CD4-positive, alpha-beta T cell treated with Interleukin-21 for 1 hour (primary cell): Measurements from ENCODE around the gene FIZ1.

Experiments
- DNase-seq: peaks from one replicate; pipeline ENCODE4 v3.0.0-alpha.2; 2020

Gene FIZ1

DNA sequence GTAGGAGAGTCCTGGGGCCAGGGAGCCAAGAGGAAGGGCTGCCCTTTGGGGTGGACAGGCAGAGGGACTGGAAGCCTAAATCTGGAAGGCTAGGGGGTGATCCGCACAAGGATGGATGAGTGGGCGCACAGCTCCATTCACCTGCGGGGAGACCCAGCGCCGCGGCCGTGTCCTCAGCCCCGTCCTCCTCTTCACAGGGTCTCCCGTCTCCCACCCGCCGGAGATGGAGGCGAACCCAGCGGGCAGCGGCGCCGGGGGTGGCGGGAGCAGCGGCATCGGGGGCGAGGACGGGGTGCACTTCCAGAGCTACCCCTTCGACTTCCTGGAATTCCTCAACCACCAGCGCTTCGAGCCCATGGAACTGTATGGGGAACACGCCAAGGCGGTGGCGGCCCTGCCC, 14.1 kb upstream of the FIZ1 start:
- no peak for DNase-seq

DNA sequence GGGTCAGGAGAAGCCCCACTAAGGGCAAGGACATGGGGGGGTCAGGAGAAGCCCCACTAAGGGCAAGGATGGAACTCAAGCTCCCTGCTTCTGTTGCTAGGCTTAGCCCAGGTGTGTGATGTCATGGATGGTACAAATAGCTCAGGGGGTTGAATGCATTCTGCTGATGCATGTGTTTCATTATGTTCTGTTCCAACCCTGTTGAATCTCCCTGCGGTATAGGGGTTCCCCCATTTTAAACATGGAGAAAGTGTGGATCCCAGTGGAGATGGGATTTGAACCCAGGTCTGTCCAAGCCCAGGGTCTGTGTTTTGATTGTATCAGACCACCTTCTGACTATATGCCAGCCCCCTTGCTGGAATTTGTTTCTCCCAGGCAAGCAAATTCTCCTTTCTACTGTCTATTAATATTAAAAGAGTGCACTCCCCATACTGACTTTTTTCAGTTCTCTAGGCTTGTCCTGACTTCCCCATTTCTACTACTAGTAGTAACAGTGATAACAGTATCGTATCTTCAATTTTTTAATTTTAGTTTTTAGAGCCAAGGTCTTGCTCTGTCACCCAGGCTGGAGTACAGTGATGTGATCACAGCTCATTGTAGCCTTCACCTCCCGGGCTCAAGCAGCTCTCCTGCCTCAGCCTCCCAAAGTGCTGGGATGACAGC, 12.8 kb upstream of the FIZ1 start:
- DNase-seq: no peak

DNA sequence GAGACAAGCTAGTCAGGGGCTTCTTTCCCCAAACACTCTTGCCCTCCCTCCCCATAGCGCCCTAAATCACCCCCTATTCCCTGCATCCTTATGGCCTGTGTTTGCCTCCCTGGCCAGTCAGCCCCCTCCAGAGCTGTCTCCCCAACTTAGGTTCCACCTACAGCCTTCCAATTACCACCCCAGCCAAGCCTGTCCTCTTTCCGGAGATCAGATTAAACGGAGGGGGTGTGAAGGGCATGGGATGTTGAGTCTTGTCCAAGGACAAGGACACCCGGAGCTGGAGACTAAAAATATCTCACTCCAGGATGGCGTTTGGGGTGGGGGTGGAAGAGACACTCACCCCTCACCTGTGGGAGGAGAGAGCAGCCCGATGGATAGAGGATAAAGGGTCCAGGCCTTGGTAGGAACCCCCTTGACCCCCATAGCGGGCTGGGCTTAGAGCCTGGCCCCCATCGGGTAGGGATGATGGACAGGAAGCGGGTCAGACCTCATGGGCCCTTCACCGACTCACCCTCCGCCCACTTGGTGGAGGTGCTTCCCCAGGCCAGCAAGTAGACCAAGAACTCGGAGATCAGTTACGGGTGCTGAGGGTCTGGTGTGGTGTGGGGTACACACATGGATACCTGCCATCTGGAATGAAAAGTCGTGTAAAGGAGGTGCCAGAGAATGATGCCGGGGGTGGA, 12.1 kb upstream of the FIZ1 start:
- no peak for DNase-seq

DNA sequence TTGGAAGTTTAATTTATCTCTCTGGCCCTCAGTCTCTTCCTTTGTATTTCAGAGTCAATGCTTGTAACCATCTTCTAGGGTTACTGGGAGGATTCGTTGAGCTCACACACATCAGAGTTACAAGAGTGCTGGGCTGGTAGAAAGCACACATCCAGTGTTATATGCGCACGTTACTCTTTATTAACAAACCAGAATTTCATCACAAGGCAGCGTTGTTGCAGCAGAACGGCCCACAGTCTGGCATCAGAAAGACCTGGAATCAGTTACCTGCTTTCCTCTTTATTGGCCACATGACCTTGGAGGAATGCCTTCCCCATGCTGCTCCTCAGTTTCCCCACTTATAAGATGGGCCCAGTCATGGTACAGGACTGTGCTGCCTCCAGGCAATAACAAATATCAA, 10.0 kb upstream of the FIZ1 start:
- no peak for DNase-seq

DNA sequence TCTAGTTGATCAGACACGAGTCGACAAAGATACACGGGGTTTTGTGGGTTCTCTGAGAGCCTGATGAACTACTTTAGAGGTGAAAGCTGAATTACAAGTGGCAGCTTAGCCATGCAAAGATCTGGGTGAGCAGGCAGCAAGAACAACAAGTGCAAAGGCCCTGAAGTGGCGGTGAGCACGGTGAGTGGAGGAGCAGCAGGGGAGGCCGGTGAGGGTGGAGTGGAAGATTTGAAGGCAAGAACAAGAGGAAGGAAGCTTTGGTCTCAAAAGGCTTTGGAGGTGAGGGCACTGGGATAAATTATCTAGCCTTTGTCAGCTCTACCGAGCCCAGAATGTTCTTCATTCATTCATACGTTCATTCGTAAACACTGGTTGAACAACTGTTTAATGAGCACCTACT, 7.5 kb upstream of the FIZ1 start:
- no peak for DNase-seq

DNA sequence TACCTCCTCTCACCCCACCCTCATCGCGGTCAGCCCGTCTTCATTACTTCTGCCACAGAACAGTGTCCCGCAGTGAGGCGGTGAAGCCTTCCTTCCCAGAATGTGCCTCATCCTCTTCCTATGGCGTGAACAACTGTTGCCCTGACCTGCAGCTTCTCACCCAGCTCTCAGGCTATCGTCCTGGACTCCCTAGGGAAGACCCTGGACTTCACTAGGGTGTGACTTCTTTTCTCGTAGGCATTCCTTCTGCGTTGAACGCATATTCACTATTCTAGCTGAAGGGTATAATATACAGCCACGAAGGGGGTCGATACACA, 7.1 kb upstream of the FIZ1 start:
- DNase-seq: no peak

DNA sequence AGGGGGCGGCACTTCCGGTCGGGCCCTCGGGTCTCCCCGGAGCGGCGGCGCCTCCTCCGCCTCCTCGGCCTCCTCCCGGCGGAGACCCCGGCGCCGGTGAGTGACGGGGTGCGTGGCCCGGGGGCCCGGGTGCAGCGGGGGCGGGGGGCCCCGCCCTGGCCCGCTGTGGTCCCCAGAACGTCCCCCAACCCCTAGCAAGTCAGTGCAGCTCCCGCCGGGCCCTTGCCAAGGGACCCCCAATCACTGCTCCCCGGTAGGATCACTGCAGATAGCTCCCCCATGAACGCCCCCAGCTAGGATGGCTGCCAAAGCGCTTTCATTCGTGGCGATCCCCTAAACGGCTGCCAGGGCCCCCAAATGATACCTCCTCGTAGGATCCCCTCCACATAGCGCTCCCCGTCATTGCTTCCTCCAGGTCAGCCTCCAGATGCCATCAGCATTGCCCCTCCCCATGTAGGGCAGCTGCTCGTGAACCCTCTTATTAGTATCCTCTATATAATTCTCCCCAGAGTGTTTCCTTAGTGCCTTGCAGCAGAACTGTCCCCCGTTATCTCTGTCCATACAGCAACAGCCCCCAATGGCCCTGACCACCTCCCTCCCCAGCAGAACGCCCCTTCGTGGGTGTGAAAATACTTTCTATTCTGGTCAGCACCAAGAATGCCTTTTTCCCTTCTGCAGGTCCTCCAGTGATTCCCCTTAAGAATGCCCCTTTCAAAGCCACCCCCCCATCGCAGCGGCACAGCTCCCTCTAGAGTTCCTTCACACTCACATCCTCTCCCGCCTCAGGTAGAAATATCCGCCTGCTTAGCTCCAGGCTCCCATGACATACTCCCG, 6.5 kb upstream of the FIZ1 start, which contains the start of gene ZNF865:
TSS of gene ZNF865 (plus strand) at position 11 of the 834 bp plus-strand sequence. CDS start 7,972 bp downstream, outside the sequence.
- DNase-seq: peak; percentile 73

DNA sequence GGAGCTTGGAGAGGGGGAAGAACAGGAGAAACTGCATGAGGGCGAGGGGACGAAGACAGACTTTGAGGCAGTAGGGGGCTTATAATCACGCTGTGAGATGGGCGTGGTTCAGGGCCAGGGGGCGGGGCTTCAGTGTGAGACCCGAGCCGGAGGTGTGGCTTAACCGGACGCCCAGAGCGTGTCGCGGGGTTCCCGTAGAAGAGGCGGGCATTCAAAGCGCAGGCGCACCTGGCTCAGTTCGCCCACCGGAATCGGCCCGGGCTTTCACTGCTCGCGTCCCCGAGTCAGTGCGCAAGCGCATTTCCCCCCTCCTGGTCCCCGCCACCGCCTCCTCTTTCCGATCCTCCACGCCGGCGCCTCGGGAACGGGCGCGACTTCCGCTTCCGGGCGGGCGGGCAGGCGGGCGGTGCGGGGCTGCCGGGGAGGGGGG, 5.9 kb upstream of the FIZ1 start:
- DNase-seq: peak; percentile 98

DNA sequence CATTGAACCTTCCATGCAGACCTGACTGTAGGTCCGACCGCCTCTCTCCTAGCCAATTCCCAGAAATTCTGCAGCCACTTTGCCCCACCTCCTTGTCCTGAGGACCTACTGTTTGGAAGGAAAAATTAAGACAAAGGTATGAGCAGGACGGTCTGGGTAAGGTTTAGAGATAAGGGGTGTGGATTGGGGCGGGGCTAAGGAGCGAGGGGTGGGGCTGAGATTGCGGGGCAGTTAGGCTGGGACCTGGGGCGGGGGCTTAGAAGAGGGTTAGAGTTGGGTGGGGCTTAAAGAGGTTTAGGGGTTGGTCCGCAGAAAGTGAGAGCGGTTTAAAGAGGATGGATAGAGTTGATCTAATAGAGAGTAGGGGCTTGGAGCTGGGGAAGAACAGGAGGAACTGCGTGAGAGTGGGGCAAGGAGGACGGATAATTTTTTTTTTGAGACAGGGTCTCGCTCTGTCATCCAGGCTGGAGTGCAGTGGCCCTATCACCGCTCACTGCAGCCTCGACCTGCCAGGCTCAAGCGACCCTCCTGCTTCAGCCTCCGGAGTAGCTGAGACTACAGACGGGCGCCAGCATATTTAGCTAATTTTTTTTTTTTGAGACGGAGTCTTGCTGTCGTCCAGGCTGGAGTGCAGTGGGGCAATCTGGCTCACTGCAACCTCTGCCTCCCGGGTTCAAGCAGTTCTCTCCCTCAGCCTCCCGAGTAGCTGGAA, 4.4 kb upstream of the FIZ1 start:
- DNase-seq: no peak

DNA sequence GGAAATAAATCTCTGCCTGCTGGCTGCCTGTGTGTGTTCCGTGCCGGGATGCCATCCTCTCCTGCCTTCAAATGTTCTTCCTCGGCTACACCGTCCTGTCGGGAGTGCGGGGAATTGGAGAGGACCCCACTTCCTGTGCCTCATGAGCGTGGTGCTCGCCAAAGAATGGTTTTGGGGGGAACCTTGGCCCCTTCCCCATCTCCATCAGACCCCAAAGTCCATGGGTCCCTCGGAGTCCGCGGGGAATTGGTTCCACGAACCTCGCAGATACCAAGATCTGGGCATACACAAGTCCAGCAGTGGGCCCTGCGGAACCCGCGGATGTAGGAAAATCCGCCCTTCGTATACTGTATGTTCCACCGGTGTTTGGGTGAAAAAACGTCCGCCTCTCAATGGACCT, 3.8 kb upstream of the FIZ1 start:
- DNase-seq: no peak

DNA sequence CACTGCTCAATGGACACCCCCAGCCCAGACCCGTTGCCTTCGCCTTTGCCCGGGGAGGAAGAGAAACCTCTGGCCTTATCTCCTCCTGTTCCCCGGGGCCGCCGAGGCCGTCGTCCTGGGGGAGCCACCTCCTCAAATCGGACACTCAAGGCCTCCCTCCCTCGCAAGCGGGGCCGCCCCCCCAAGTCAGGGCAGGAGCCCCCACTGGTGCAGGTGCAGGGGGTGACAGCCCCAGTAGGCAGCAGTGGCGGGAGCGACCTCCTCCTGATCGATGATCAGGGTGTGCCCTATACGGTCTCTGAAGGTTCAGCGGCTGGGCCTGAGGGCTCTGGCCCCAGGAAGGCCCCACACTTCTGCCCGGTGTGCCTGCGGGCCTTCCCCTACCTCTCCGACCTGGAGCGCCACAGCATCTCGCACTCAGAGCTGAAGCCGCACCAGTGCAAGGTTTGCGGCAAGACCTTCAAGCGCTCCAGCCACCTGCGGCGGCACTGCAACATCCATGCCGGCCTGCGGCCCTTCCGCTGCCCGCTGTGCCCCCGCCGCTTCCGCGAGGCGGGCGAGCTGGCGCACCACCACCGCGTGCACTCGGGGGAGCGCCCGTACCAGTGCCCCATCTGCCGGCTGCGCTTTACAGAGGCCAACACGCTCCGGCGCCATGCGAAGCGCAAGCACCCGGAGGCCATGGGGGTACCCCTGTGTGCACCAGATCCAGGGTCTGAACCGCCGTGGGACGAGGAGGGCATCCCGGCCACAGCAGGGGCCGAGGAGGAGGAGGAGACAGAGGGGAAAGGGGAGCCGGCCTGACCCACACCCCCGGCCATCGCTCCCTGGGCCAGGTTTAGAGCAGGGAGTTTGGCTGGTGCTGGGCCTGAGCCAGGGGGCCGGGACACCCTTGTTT, 3.0 kb upstream of the FIZ1 start:
- no peak for DNase-seq

DNA sequence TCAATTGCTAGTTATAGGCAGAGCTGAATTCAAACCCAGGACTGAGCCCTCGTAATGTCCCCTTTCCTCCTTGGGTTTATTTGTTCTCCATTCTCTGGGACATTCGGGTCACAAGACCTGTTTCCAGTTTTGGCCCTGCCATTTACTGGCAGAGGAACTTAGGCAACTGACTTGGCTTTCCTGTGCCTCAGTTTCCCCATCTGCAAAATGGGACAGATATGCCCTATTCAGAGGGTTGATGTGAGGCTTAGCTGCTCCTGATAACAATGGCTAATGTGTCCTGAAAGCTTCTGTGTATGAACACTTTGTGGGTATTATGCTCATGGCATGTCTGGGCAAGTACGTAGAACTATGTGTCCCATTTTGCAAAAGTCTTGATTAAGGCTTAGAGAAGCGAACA, 1.8 kb upstream of the FIZ1 start:
- DNase-seq: no peak

DNA sequence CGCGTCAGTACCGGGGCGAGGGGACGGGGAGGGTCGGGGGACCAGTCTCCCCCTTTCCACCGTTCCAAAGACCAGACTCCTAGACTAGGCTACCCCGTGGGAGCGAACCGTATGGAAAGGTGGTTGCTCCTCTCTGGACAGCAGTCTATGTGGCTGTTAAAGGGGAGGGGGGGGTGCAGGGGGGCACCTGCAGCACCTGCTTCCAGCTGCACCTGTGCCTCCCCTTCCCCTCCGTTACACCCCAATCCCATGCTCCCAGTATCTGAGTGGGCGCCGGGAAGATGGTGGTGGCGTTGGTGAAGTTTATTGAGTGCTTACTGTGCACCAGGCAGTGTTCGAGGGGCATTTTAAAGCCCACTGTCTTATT, 1.3 kb upstream of the FIZ1 start:
- no peak for DNase-seq

DNA sequence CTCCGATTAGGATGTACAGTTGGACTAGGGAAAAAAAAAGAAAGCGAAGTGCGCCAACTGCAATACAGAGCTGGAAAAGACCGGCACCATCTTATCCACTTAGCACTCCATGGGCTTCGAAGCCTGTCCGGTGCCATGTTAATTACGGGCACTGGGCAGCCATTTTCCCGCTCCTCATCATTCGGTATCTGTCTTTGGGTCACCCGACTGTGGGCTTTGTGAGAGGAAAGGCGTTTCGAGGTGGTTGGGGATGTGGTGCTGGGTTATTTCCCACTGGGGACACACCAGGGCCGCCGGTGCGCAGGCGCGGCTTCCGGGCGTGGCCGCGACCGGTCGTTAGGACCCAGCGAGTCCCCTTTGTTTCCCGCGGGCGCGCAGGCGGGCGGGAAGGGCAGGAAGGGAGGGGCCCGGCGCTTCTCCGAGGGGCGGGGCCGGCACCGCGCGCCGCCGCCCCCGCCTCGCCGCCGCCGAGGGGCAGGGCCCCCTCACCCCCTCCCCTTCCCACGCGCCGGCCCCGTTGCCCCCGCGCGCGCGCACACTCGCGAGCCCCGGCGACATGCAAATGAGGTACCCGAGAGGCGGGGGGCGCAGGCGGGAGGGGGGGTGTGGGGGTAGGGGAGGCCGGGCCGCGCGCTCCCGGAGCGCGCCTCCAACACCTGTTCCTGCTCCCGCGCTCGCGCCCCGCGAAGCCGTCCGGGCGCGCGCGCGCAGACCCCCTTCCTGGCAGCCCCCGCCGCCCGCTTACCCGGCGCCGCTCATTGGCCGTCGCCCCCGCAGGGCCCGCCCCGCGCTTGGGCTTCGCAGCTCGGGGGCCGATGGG, 735 bp upstream of the FIZ1 start, which contains the start of gene ZNF524:
TSS of gene ZNF524 (plus strand) at position 447 of the 820 bp plus-strand sequence. CDS start 1,825 bp downstream, outside the sequence.
- peak; percentile 91 for DNase-seq

DNA sequence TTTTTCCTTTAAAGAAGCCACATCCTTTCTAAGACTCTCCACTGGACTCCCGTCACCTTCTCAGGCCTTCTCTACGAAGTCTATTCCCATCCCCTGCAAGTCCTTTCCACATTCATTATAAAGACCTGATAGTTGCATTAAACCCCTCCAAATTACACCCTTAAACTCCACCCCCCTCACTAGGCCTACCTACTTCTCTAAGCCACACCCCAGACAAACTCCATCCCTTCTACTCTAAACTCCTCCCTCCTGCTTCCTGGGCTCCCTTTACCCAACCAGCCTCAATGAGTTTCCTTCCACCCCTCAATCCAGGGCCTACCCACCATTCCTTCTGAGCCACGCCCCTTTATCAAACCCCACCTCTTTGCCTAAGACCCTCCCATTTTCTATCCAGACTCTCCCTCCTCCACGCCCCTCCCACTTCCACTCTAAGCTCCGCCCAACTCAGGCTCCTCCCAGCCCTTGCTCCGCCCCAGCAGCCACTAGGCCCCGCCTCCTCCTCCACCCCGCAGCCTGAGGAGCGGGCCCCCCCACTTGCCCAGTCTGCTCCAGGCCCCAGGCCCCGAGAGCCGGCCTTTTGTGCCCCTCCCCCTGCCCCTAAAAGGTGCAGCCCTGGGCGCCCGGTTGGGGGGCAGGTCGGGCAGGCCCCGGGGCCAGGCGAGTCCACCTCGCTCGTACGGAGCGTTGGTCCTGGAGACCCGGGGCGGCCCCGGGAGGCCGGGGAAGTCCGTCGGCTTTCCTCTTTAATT, 424 bp downstream of the FIZ1 start:
- peak; percentile 95 for DNase-seq

DNA sequence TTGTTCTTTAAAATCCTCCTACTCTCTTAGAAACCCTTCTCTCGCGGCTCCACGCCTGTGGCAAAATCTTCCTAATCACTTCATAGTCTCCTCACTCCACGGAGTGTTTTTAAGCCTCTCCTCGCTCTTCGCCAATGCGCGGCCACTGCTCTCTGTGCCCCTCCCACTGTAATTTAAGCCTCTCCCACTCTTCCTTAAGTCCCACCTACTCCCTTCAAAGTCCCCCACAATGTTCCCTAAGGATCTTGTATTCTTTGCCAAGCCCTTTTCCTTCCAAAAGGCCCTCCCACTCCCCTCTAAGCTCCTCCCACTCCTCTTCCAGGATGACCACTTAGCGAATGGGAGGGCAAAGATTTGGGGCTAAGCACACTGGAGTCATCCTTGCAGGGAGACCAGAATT, 1.3 kb downstream of the FIZ1 start:
- no peak for DNase-seq

DNA sequence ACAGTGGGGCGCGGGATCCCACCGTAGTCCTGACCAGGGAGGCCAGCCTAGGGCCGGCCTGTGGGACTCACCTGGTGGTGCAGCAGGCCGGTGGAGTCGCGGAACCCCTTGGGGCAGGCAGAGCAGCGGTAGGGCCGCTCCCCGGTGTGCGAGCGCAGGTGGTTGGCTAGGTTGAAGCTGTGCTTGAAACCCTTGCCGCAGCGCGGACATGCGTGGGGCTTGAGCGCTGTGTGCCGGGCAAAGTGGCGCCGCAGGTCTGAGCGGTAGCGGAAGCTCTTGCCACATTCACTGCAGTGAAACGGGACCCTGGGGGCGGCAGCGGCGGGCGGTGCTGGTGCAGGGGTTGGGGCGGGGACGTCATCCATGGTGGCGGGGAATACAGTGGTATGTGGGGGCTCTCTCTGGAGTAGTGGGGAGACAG, 1.8 kb downstream of the FIZ1 start:
- no peak for DNase-seq

DNA sequence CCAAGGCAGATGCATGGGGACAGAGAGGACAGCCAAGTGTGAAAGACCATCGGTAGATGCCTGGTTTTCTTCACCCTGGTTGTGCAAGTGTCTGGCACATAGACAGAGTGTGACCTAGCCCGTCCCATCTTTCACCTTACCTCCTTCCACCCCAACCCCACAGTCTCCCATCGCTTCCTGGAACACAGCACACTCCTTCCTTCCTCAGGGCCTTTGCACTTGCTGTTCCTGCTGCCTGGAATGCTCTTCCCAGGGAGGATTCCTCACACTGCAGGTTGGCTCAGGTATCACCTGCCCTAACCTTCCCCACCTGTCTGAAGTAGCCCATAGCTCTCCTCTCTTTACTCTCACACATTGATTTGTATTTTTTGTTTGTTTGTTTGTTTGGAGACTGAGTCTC, 3.0 kb downstream of the FIZ1 start:
- DNase-seq: no peak

DNA sequence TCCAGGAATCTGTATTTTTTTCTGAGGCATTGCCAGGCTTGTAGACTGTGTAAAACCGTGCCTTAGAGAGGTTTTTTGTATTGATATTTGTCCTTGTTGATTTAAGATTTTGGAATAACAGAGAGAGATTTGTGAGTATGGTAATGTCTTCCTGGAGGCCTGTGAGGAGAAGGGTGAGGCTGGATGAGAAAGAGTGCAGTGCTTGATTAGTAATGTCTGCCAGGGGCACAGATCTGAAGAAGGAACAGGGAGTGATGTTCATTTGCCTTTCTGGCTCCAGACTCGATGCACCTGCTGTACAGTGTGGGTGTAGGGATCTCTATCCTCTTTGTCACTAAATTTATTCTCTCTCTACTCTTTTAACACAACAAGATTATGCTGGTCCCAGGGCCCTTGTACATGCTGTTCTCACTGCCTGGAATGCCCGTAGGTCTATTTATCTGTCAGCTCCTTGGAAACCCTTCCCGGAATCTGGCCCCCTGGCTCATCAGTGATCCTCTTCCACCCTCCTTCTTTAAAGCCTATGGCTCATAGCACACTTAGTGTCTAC, 4.2 kb downstream of the FIZ1 start:
- no peak for DNase-seq

DNA sequence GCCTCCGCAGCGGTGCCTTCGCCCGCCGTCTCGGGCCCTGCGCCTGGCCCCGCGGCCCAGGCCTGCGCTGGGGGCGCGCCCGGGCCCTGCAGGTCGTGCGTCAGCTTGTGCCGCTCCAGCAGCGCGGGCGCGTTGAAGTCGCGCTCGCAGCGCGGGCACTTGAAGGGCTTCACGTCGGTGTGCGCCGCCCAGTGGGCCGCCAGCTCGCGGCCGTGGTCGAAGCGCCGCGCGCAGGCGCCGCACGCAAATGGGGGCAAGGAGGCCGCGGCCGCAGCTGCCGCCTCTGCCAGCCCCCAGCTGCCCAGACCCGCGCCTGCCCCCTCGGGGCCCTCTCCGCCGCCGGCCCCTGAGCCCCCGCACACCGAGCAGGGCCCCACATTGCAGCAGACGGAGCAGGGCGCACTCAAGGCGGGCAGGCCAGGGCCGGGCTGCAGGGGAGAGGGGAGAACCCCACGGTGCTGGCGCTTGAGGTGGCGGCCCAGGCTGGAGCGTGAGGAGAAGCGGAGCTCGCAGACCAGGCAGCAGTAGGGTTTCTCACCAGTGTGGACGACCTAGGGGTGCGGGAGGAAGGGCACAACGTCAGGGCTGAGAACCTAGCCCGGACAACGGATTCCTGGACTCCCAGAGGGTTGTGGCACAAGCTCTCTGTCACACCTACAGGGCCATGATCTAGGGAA, 6.1 kb downstream of the FIZ1 start:
- DNase-seq: no peak
